HepG2 (cell line): ENCODE measurements around the gene ALCAM. TPM values are rescaled to one million over a fixed set of nuclear protein-coding genes. Genes with fewer than 3 reads are reported as not detected.

Experiments
- ATAC-seq: fragments of 200-7000 bp; cut with Tn5 transposase; 3 replicates; pipeline ENCODE4 v1.9.1; 2020; ENCODE audit warnings: mild to moderate bottlenecking, moderate library complexity
- BruUV-seq: library from RNA; stranded (reverse); fragments of 400-500 nt; replicated peaks from 2 replicates; lab custom pipeline; 2021; lab: Mats Ljungman, UMichigan
- CTCF ChIA-PET: fragments of 300-600 bp; formaldehyde crosslinking; extraction: SDS; loops from one replicate; lab custom pipeline; 2021; ENCODE audit warnings: low total read pairs, inconsistent platforms, low intra/inter-chr PET ratio; lab: Yijun Ruan, JAX
- POLR2A ChIA-PET: fragments of 350-600 bp; sonication (Branson Sonifier 250); formaldehyde crosslinking; loops from one replicate; lab custom pipeline; 2020; ENCODE audit warnings: antibody characterized with exemption, inconsistent platforms; lab: Yijun Ruan, JAX
- DNase-seq: peaks from one replicate; pipeline ENCODE4 v3.0.0-alpha.2; 2015; ENCODE audit warnings: low spot score
- FAIRE-seq: peaks from 3 replicates; lab custom pipeline; 2011; peaks lifted over from hg19 to GRCh38; lab: Jason Lieb, UNC
- H2AFZ ChIP-seq: one replicate; pipeline ENCODE4 v1.6.1; 2011; ENCODE audit warnings: low read length, inconsistent platforms
- H3K27ac ChIP-seq: fragments of 300-600 bp; 3 replicates; pipeline ENCODE4 v1.8.0; 2011; ENCODE audit warnings: mixed run types, mild to moderate bottlenecking, mixed read lengths, low read length, inconsistent platforms; ENCODE audit not compliant: insufficient read depth; ENCODE audit errors: extremely low read length
- H3K27me3 ChIP-seq, 2 experiments: fragments of 200-600 bp in 1 of 2; 2 replicates in 1 of 2; 3 replicates in 1 of 2; pipeline versions ENCODE4 v1.6.0 to v1.8.0; 2011; ENCODE audit warnings: low read length in 2 of 2, mild to moderate bottlenecking in 2 of 2, moderate library complexity in 2 of 2, inconsistent platforms in 1 of 2; ENCODE audit not compliant: insufficient read depth in 2 of 2, control insufficient read depth in 1 of 2
- H3K36me3 ChIP-seq, 2 experiments: fragments of 200-600 bp in 1 of 2; replicated peaks in 1 of 2; 2 replicates in 1 of 2; 3 replicates in 1 of 2; pipeline versions ENCODE4 v1.5.1 to v1.8.0; 2011; ENCODE audit warnings: low read length in 2 of 2, inconsistent platforms in 1 of 2; ENCODE audit not compliant: insufficient read depth in 2 of 2, control insufficient read depth in 1 of 2
- H3K4me1 ChIP-seq: 2 replicates; pipeline ENCODE4 v1.5.1; 2012; ENCODE audit warnings: low read length, inconsistent platforms; ENCODE audit not compliant: insufficient read depth
- H3K4me2 ChIP-seq: 2 replicates; pipeline ENCODE4 v1.6.0; 2011; ENCODE audit warnings: low read depth, low read length, inconsistent platforms
- H3K4me3 ChIP-seq, 3 experiments: fragments of 200-600 bp in 1 of 3; sonication (generic), shearing (Covaris generic) in 1 of 3; replicated peaks in 1 of 3; 2 replicates each; pipeline ENCODE4 v1.5.1; 2011 to 2016; ENCODE audit warnings: low read length in 3 of 3, inconsistent platforms in 2 of 3, low read depth in 2 of 3, mild to moderate bottlenecking in 2 of 3, control low read depth in 1 of 3, mixed read lengths in 1 of 3; ENCODE audit not compliant: insufficient read depth in 1 of 3
- H3K79me2 ChIP-seq: one replicate; pipeline ENCODE4 v1.6.1; 2011; ENCODE audit warnings: low read length, inconsistent platforms; ENCODE audit not compliant: insufficient read depth
- H3K9ac ChIP-seq: 2 replicates; pipeline ENCODE4 v1.6.0; 2011; ENCODE audit warnings: mild to moderate bottlenecking, low read depth, low read length, inconsistent platforms; ENCODE audit not compliant: insufficient read depth
- H3K9me3 ChIP-seq: 2 replicates; pipeline ENCODE4 v1.5.1; 2012; ENCODE audit warnings: mild to moderate bottlenecking, low read length
- H4K20me1 ChIP-seq: 2 replicates; pipeline ENCODE4 v1.6.0; 2011; ENCODE audit warnings: inconsistent platforms, mild to moderate bottlenecking, low read length, moderate library complexity; ENCODE audit not compliant: insufficient read depth
- RFX3 ChIP-seq: IDR thresholded peaks from 2 replicates; pipeline ENCODE4 v1.6.1; 2016; ENCODE audit warnings: missing biosample characterization, missing genetic modification reagents
- SSRP1 ChIP-seq: IDR thresholded peaks from 2 replicates; pipeline ENCODE4 v1.6.1; 2016; ENCODE audit warnings: control low read depth
- TAF15 ChIP-seq: fragments of 200-400 bp; formaldehyde crosslinking; IDR thresholded peaks from one replicate; pipeline ENCODE4 v1.6.1; 2018; ENCODE audit warnings: mild to moderate bottlenecking, low read depth, low read length; ENCODE audit not compliant: poor library complexity, severe bottlenecking
- ZFP62 ChIP-seq: sonication (generic); formaldehyde crosslinking; IDR thresholded peaks from 2 replicates; pipeline ENCODE4 v1.4.0; 2020; ENCODE audit warnings: missing genetic modification reagents
- ZNF496 ChIP-seq: sonication (generic); formaldehyde crosslinking; IDR thresholded peaks from 2 replicates; pipeline ENCODE4 v1.8.1; 2023; ENCODE audit warnings: mild to moderate bottlenecking, moderate library complexity, missing genetic modification reagents; ENCODE audit not compliant: insufficient replicate concordance
- ZSCAN9 ChIP-seq: IDR thresholded peaks from 2 replicates; pipeline ENCODE4 v1.6.1; 2016; ENCODE audit warnings: borderline replicate concordance
- WGBS: methylation state at CpG from one replicate; pipeline ENCODE4 v1.1.6; 2017; ENCODE audit warnings: low lambda C conversion rate; 5-methylcytosine and 5-hydroxymethylcytosine counted together
- in situ Hi-C: cut with HindIII; loops from 2 replicates; pipeline ENCODE4 v1.10.0; 2017; ENCODE audit warnings: low pct_unique_long_range_greater_than_20kb; ENCODE audit not compliant: extremely low pct_ligation_motif_present
- intact Hi-C: fragments of 100-400 bp; cut with micrococcal nuclease; formaldehyde crosslinking; loops from one replicate; pipeline ENCODE4 v1.10.0; 2022; ENCODE audit not compliant: unreplicated experiment
- polyA plus RNA-seq, 8 experiments: library from polyadenylated mRNA; depleted of rRNA in 3 of 8; stranded (reverse) in 7 of 8; unstranded in 1 of 8; fragments of >200 nt; fragmentation: Illumina TruSeq in 4 of 8; extraction: Trizol in 4 of 8; gene quantifications; 2 replicates each; pipeline versions ENCODE4 v1.2.1 to v1.2.3, GENCODE V29; 2011 to 2016; ENCODE audit warnings: low read depth in 4 of 8, missing spikeins in 1 of 8, mixed read lengths in 1 of 8; ENCODE audit not compliant: insufficient read depth in 1 of 8
- total RNA-seq, 5 experiments: library from RNA; depleted of rRNA; stranded (reverse); fragments of >200 nt; fragmentation: Illumina TruSeq; extraction: Trizol; gene quantifications; 2 replicates each; pipeline ENCODE4 v1.2.3, GENCODE V29; 2016; ENCODE audit warnings: low read depth in 1 of 5
- TF ChIP-seq, protein P1 (sequence below): sonication (generic); formaldehyde crosslinking; IDR thresholded peaks from 2 replicates; pipeline ENCODE4 v1.4.0; 2020; ENCODE audit warnings: low read depth, missing genetic modification reagents
- TF ChIP-seq, protein P2 (sequence below): sonication (generic); formaldehyde crosslinking; IDR thresholded peaks from 2 replicates; pipeline ENCODE4 v1.5.1; 2020; ENCODE audit warnings: mild to moderate bottlenecking, missing genetic modification reagents, borderline replicate concordance

The ALCAM gene
- total and polyA plus RNA-seq, 2 of the 13 experiments (the other 11 are each of a cell fraction or from before 2014, with no cell fraction given), result 26.0 to 33.1 TPM

DNA sequence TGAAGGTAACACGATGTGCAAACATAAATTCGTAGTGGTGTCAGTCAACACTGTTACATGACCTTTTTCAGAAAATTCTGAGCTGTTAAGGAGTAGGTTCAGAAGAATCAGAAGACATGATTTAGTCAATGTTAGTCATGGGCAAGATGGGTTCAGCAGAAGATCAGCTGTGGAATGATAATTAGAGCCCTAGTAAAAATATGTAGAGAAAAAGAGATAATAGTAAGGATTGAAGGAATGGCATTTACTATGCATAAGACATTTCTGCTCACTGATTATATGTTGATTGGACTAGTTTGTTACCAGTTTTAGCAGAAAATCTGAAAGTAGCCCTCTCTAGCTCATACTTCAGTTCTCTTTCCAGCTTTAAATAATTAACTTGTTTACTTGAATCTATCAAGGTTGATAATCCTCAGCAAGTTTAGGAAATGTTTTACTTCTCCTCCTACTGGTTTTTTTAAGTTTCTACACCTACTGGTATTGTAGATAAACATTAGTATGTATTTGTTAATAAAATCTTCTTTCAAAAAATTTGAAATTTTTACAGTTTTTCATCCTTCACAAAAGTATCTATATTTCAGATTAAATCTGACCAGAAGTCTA lies 98.6 kb downstream of the ALCAM start:
- DNase-seq (no peak), FAIRE-seq (no peak), ATAC-seq (no peak)
- TF ChIP-seq TAF15, result no peak
- TF ChIP-seq, protein P1, sequence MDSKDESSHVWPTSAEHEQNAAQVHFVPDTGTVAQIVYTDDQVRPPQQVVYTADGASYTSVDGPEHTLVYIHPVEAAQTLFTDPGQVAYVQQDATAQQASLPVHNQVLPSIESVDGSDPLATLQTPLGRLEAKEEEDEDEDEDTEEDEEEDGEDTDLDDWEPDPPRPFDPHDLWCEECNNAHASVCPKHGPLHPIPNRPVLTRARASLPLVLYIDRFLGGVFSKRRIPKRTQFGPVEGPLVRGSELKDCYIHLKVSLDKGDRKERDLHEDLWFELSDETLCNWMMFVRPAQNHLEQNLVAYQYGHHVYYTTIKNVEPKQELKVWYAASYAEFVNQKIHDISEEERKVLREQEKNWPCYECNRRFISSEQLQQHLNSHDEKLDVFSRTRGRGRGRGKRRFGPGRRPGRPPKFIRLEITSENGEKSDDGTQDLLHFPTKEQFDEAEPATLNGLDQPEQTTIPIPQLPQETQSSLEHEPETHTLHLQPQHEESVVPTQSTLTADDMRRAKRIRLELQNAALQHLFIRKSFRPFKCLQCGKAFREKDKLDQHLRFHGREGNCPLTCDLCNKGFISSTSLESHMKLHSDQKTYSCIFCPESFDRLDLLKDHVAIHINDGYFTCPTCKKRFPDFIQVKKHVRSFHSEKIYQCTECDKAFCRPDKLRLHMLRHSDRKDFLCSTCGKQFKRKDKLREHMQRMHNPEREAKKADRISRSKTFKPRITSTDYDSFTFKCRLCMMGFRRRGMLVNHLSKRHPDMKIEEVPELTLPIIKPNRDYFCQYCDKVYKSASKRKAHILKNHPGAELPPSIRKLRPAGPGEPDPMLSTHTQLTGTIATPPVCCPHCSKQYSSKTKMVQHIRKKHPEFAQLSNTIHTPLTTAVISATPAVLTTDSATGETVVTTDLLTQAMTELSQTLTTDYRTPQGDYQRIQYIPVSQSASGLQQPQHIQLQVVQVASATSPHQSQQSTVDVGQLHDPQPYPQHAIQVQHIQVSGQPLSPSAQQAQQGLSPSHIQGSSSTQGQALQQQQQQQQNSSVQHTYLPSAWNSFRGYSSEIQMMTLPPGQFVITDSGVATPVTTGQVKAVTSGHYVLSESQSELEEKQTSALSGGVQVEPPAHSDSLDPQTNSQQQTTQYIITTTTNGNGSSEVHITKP (CRISPR knock-in tag), result no peak
- TF ChIP-seq, protein P2, sequence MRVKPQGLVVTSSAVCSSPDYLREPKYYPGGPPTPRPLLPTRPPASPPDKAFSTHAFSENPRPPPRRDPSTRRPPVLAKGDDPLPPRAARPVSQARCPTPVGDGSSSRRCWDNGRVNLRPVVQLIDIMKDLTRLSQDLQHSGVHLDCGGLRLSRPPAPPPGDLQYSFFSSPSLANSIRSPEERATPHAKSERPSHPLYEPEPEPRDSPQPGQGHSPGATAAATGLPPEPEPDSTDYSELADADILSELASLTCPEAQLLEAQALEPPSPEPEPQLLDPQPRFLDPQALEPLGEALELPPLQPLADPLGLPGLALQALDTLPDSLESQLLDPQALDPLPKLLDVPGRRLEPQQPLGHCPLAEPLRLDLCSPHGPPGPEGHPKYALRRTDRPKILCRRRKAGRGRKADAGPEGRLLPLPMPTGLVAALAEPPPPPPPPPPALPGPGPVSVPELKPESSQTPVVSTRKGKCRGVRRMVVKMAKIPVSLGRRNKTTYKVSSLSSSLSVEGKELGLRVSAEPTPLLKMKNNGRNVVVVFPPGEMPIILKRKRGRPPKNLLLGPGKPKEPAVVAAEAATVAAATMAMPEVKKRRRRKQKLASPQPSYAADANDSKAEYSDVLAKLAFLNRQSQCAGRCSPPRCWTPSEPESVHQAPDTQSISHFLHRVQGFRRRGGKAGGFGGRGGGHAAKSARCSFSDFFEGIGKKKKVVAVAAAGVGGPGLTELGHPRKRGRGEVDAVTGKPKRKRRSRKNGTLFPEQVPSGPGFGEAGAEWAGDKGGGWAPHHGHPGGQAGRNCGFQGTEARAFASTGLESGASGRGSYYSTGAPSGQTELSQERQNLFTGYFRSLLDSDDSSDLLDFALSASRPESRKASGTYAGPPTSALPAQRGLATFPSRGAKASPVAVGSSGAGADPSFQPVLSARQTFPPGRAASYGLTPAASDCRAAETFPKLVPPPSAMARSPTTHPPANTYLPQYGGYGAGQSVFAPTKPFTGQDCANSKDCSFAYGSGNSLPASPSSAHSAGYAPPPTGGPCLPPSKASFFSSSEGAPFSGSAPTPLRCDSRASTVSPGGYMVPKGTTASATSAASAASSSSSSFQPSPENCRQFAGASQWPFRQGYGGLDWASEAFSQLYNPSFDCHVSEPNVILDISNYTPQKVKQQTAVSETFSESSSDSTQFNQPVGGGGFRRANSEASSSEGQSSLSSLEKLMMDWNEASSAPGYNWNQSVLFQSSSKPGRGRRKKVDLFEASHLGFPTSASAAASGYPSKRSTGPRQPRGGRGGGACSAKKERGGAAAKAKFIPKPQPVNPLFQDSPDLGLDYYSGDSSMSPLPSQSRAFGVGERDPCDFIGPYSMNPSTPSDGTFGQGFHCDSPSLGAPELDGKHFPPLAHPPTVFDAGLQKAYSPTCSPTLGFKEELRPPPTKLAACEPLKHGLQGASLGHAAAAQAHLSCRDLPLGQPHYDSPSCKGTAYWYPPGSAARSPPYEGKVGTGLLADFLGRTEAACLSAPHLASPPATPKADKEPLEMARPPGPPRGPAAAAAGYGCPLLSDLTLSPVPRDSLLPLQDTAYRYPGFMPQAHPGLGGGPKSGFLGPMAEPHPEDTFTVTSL (CRISPR knock-in tag), result no peak
- no peak for TF ChIP-seq RFX3 (CRISPR knock-in tag)
- no peak for TF ChIP-seq ZFP62 (CRISPR knock-in tag)
- no peak for TF ChIP-seq ZSCAN9 (CRISPR knock-in tag)
- no peak for TF ChIP-seq ZNF496
- no peak for TF ChIP-seq SSRP1
- Histone ChIP-seq H3K27ac (no peak overlapping the region), H3K9me3 (no peaks in the 10 kb centered on the region), H3K4me2 (no peak overlapping the region), H3K9ac (no peak overlapping the region), H2AFZ (no peak overlapping the region), H3K4me1 (peaks cover 13% of the 10 kb centered on the region), H3K4me3 (no peak overlapping the region), H3K79me2 (peaks cover 5% of the 10 kb centered on the region), H4K20me1 (no peaks in the 10 kb centered on the region), H3K27me3 (no peaks in the 10 kb centered on the region), H3K36me3 (no peaks in the 10 kb centered on the region)
- in situ Hi-C loops (no loop called here), intact Hi-C loops (no loop called here)
- CTCF ChIA-PET, result no interaction called here
- WGBS, result 86% methylated on average over 2 of the region's 2 CpGs
- no TSS peak for BruUV-seq
- POLR2A ChIA-PET, result interaction anchor here (0.8 kb wide), 1 partner anchor 38 kb away, joined by 3 read pairs; no protein-coding TSS in a partner anchor
